HEK293T (cell line): ENCODE measurements around the gene CELF4.

Experiments
- BHLHE40 ChIP-seq: fragments of 450-650 bp; IDR thresholded peaks from 2 replicates; pipeline ENCODE4 v1.6.1; 2016; ENCODE audit warnings: mild to moderate bottlenecking, moderate library complexity, borderline replicate concordance
- LEF1 ChIP-seq: fragments of 450-650 bp; IDR thresholded peaks from 2 replicates; pipeline ENCODE4 v1.6.1; 2017; ENCODE audit warnings: mild to moderate bottlenecking, borderline replicate concordance
- SUZ12 ChIP-seq: fragments of 450-650 bp; IDR thresholded peaks from 2 replicates; pipeline ENCODE4 v1.6.1; 2016; ENCODE audit warnings: mild to moderate bottlenecking
- ZNF384 ChIP-seq: fragments of 450-650 bp; IDR thresholded peaks from 2 replicates; pipeline ENCODE4 v1.6.1; 2016
- TF ChIP-seq, protein P1 (sequence below): fragments of 450-650 bp; IDR thresholded peaks from 2 replicates; pipeline ENCODE4 v1.6.1; 2016

DNA sequence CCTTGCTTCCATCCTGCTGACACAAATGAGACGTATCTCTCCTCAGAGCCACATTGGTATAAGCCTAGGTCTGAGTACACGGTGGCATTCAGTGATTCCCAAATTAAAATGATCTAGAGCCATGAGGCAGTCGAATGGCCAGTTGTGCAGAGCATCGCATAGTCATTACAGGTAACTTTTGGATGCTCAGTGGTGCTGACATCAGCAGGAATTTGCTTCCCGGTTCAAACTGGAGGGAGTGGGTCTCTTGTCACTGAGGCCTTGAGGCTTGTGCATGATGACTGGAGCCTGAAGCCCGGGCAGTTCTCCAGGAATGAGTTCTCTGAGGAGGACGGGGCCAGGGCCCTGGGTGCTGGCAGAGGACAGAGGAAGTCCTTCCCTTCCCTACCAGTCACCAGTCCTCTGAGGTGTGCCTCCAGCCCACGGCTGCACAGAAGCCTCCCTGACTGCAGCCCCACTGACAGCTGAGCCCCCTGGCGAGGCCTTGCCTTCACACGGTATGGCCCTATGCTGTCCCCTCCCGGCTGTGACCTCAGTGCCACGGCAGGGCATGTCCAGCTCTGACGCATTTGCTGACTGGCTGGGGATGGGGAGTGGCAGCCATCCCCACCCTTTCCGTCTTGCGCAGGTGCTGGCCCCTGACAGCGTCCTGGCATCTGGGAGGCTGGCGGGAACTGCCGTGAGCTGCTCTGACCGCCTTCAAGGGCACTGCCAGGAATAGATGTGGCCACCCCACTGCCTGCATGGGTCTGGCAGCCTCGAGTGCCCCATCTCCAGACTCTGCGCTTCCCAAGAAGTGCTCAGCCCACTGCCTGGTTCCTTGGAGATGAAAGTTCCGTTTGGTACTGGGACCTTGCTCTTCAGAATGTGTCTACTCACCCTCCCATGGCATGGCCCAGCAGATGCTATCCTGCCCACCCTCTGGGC lies 117.4 kb downstream of the CELF4 start:
- TF ChIP-seq ZNF384 (no peak), LEF1 (no peak), SUZ12 (no peak), BHLHE40 (no peak)
- TF ChIP-seq, protein P1, sequence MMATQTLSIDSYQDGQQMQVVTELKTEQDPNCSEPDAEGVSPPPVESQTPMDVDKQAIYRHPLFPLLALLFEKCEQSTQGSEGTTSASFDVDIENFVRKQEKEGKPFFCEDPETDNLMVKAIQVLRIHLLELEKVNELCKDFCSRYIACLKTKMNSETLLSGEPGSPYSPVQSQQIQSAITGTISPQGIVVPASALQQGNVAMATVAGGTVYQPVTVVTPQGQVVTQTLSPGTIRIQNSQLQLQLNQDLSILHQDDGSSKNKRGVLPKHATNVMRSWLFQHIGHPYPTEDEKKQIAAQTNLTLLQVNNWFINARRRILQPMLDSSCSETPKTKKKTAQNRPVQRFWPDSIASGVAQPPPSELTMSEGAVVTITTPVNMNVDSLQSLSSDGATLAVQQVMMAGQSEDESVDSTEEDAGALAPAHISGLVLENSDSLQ: no peak
